NCI-H526 treated with DMSO at 0.1 percent for 48 hours (cell line): ENCODE results near the gene CCDC32.
"Not testable (repeated sequence)": the region's sequence is repeated elsewhere in the genome, so short reads cannot be mapped to it uniquely, and the experiment has no call there.

ENCODE experiments used
- DNase-seq: peaks from one replicate; lab custom pipeline; 2025; lab: John Stamatoyannopoulos, UW

CCDC32 gene, protein sequence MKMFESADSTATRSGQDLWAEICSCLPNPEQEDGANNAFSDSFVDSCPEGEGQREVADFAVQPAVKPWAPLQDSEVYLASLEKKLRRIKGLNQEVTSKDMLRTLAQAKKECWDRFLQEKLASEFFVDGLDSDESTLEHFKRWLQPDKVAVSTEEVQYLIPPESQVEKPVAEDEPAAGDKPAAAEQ

DNA sequence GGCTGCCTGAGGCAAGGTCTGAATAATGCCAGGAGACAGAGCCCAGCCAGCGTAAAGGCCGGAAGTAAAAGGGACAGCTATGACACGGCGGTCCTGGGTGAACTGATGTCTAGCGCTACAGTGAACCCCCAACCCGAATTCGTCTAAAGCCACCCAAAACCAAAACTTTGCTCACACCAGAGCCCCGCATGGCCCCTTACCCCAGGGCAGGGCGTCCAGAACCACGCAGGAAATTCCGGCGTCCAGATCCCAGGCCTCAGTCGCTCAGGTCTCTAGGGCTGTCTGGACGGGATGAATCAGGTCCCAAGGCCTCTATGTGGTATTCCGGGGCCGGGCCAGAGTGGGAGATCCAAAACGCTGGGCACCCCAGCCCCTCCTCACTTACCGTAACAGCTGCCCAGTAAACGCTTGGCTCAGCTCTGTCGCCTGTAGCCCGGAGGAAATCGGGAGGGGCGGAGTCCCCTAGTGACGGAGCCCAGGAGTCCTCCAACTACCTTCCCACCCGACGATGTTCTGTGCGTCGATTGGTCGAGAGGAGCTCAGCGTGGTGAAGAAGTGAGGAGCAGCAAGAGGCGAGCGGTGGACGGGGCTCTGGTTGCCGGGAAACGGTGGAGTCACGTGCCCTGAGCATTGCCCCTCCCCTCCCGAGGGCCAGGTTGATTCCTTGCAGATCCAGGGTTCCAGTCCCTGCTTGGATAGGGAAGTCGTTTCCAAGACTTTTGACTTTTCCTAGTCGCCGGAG, at the start of gene CCDC32:
CCDC32 (minus strand) TSS at position 452 of the 742 bp plus-strand sequence. CDS start 2,027 bp downstream, outside the sequence.
- DNase-seq: peak; percentile 98

DNA sequence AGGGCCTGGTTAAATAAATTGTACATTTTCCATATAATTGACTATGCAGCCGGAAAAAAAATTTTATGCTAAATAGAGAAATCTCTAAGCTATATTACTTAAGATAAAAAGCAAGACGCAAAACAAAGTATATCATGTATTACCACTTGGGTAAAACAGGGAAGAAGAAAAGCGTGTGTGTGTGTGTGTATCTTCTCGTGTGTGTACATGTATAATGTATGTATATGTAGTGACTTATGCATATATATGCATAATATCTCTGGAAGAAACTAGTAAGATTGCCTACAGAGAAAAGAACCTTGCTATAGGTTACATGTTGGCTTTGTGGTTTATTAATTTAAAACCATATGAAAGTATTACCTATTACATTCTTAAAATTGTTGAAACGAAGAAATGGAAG, 48.2 kb upstream of the CCDC32 start:
- no peak for DNase-seq

DNA sequence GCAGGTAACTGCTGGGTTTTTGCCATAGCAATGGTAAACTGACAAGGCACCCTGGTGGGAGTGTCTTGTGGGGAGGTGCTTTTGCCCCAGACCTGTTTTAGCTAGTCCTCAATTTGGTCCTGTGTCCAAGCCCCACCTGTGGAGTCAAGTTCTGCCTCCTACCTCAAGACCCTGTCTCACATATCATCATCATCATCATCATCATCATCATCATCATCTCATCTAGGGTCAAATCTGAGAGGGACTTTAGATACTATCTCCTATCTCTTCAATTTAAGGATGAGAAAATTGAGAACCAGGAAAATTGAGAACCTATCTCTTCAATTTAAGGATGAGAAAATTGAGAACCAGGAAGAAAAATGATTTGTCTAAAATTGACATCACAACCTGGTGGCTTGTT, 39.1 kb upstream of the CCDC32 start:
- DNase-seq: no peak

DNA sequence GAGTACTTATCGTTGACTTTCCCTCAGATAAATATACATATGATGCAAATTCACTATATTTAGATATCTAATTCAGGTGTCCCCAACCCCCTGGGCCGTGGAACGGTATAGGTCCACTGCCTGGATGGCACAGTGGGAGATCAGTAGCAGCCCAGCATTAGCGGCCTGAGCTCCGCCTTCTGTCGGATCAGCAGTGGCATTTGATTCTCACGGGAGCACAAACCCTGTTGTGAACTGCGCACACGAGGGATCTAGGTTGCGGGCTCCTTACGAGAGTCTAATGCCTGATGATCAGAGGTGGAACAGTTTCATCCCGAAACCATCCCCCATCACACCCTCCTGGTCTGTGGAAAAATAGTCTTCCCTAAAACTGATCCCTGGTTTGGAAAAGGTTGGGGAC, 36.1 kb upstream of the CCDC32 start:
- DNase-seq: peak; percentile 37

DNA sequence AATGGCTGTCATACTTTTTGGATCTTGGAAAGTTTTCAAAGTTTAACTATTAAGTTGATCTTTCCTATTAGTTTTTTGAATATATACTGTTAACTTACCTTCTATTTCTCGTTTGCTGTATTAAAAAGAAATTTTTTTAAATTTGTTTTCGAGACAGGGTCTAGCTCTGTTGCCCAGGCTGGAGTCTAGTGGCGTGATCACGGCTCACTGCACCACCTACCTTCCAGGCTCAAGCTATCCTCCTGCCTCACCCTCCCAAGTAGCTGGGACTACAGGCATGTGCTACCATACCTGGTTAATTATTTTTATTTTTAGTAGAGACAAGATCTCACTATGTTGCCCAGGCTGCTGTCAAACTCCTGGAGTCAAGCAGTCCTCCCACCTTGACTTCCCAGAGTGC, 33.8 kb upstream of the CCDC32 start:
- DNase-seq: no peak

DNA sequence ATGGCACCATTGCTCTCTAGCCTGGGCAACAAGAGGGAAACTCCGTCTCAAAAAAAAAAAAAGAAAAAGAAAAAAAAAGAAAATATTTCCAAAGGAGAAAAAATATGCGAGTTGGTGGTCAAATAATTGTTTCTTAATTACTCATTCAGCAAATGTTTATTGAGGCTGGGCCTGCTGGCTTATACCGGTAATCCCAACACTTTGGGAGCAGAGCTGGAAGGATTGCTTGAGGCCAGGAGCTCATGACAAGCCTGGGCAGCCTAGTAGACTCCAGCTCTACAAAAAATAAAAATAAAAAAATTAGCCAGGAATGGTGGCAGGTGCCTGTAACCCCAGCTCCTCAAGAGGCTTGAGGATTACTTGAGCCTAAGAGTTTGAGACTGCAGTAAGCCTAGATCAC, 33.3 kb upstream of the CCDC32 start:
- DNase-seq: no peak

DNA sequence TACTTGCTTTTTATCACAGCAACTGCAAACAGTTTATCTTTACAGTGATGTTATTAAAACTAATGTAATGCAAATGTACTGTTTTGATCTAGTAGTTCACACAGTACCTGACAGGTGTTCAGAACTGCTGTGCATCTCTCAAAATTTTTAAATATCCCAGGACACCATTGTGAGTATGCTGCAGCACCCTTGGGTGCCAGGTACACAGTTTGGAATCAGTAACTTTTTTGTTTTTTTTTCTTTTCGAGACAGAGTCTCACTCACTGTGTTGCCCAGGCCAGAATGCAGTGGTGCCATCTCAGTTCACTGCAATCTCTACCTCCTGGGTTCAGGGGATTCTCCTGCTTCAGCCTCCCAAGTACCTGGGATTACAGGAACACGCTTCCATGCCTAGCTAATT, 32.2 kb upstream of the CCDC32 start:
- no peak for DNase-seq

DNA sequence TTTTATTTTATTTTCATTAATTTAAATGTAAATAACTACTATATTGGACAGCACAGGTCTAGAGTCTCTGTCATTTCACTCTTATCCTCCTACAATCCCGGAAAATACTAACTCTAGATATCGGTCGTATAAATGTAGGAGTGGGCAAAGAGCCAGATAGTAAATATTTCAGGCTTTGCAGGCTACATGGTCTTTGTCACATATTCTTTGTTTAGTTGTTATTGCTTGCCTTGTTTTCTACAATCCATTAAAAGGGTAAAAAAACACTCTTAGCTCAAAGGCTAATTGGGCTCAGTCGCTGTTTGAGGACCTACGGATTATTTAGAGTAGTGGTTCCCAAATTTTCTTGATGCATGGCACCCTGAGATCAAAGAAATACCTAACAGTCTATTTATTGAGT, 30.9 kb upstream of the CCDC32 start:
- no peak for DNase-seq

DNA sequence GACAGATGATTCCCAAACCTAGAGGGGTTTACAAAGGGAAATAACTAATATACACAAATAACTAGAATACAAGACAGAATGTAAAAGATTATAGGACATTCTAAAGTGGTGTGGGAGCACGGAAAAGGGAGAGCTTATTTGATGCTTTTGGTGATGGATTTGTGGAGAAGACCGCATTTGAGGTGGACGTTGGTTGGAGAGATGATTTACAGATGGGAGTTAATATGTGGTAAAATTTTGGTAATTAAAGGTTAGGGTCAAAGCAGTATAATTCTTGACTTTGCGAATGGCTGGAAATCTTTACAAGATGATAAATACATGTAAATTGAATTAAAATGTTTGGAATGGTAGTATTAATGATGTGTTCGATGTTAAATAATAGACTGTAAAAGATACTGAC, 30.4 kb upstream of the CCDC32 start:
- DNase-seq: no peak

DNA sequence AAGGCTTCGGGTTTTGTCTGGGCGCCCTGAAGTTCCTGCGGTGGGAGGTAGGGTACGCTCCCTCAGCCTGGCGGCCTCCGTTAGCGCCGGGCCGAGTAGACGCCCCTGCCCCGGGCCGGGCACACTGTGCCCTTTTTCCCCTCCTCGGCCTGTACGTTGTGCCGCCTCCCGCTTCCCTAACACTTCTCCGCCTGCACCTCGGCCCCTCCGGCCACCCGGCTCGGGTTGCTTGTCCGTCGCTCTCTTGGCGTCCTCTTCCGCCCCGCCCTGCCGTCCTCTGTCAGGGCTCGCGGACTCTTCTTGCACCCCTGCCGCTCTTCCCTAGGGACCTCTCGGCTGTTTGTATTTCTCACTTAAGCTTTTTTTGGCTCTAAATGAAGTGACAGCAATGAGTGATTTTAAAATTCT, 29.6 kb upstream of the CCDC32 start:
- DNase-seq: peak; percentile 85

DNA sequence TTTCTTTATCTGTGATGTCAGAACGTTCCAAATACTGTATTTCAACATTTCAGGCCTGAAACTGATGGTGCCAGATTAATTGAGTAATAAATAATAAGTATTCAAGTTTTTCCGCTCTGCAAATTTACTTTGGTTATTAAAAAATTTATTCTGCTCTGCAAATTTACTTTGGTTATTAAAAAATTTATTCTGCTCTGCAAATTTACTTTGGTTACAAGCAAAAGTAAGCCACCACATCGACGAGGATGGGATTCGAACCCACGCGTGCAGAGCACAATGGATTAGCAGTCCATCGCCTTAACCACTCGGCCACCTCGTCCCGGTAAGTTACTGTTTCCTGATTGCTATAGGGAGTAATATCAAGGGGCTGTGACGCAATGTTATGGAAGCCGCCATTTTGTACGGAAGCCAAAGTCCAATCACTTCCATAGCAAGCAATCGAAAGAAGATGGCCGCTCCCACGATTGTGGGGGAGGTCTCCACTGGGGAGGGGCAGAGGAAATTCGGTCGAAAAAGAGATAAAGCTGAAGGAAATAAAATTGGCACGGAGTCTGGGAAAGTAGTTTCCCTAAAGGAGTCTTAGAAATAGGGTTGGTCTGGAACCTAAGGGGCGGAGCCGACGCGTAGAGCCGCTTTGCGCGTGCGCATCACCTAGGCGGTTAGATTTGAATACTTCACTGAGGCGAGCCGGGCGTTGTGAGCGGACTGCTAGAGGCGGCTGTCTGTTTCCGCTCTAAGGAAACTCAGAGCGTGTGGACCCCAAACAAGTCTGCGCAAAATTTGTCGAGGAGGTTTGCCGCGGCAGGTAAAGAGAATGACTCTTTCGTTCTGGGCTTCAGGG, 29.0 kb upstream of the CCDC32 start, which contains the start of gene KNL1:
KNL1 (plus strand) TSS at position 662 of the 841 bp plus-strand sequence. CDS start 8,683 bp downstream, outside the sequence.
- DNase-seq: peak; percentile 97

DNA sequence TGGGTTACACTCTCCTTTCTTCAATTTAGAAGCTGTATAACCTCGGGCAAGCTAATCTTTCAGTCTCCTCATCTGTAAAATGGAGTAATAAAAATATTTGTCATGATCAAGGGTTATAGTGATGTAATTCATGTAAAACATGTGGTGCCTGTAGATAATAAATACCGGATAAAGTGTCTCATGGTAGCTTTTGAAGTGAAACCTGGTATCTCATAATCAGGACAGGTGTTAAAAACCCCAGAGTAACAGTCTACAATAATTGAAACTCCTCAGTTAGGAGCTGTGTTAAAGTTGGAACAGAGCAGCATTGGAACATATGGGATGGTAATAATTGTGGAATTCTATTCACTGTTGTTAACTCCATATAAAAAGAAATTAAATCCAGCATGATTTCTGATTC, 28.3 kb upstream of the CCDC32 start:
- no peak for DNase-seq

DNA sequence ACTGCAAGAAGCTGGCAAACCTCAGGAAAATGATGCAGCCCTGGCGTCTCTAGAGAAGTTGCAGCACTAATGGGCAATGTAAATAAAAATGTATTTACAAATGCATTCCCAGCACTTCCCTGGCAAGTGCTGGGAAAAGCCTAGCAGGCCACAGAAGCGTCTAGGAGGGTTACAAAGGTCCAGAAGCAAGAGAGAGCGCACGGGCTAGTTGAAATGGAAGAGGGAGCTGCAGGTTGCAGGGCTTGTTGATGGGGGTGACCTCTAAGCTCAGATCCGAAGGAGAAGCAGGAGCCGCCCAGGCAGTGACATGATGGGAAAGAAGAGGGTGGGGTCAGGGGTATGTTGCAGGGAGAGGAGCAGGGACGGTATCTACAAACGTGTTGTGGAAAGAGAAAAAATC, 26.5 kb upstream of the CCDC32 start:
- DNase-seq: no peak

DNA sequence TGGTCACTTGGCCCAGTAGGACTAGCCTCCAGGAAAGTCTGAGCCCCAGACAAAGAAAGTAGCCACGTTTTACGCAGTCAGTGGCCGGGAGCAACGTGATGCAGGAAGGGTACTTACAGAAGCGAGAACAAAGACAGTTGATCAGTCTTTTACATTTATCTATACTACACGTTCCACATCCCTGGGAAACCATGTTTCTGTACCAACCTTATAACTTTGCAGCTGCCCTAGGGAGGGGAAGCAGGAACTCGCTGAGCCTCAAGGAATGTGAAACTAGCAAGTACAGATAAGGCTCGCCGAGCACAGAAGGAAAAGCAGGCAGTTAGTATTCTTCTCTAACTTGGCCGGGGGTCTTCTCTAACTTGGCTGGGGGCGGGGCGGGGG, 25.8 kb upstream of the CCDC32 start:
- DNase-seq: no peak

DNA sequence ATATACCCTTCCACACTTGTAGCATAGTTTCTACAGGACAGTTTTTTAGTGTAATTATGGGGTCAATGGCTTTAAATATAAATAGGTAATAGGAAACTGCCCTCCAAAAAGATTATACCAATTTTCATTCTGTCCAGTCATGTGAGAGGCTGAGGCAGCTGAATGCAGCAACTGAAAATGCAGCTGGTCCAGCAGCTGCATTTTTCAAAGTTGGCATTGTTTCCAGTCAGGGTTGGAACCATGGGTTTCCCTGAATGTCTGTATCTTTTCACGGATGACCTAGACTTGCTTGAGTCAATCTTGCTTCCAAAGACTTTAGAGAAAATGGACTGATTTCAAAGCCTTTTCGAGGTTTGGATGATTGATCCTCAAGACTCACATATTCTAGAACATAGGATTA, 19.3 kb upstream of the CCDC32 start:
- DNase-seq: no peak

DNA sequence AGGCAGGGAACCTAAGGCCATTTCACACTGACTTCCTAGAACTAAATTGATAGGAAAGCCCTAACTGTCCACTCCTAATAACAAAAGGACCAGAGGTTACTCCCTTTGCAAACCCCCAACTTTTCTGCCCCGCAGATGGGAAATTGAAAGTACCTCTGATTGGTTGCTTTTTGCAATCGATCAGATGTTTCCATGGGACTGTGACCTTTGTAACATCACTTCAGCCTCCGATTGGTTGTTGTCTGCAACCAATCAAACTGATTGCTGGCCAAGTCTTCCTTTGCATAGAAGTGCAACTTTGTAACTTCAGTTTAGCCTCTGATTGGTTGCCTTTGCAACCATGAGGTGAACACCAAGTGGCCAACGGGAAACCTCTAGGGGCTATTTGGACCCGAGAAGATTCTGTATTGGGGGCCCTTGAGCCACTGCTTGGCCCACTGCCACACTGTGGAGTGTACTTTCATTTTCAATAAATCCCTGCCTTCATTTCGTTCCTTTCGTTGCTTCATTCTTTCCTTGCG, 17.9 kb upstream of the CCDC32 start:
- no peak for DNase-seq

DNA sequence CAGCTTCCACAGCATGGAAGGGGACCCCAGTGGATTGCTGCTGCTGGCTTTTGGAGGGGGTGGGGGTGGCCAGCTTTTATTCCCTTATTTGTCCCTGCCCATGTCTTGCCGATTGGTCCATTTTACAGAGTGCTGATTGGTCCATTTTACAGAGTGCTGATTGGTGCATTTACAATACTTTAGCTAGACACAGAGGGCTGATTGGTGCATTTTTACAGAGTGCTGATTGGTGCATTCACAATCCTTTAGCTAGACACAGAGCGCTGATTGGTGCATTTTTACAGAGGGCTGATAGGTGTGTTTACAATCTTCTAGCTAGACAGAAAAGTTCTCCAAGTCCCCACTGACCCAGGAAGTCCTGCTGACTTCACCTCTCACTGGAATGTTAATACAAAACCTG, 17.0 kb upstream of the CCDC32 start:
- DNase-seq: not testable (repeated sequence)

DNA sequence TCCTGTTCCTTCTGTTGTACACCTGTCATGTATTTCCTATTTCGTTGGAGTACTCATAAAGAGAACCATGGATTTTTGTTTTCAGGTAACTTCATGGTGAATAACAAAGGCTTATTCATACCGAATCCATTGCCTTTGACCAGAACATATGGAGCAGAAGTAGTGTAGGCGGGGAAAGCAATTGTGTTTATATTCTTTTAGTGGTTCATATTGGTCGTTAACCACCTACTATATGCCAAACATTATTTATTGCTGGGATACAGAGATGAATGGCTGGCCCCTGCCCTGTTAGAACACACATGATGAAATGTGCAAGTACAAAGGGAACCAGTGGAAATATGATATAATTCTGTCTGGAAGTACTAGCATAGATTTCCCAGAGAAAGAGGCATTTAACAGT, 14.1 kb upstream of the CCDC32 start:
- DNase-seq: no peak

DNA sequence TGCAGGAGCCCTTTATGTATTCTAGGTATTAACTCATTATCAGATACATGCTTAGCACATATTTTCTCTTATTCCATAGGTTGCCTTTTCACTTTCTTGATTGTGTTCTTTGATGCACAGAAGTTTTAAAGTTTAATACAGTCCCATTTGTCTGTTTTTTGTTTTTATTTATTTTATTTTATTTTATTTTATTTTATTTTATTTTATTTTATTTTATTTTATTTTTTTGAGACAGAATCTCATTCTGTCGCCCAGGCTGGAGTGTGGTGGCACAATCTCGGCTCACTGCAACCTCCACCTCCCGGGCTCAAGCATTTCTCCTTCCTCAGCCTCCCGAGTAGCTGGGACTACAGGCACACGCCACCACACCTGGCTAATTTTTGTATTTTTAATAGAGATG, 12.1 kb upstream of the CCDC32 start:
- not testable (repeated sequence) for DNase-seq

DNA sequence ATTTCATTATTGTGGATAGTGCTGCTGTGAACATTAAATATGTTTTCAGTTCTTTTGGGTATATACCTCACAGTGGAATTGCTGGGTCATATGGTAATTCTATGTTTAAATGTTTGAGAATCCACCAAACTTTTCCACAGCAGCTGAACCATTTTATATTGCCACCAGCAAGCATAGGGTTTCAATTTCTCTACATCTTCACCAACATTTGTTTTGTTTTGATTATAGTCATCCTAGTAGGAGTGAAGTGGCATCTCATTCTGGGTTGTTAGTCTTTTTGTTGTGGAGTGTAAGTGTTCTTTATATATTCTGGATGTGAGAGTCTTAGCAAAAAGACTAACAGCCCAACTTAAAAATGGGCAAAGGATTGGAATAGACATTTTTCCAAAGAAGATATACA, 10.3 kb upstream of the CCDC32 start:
- no peak for DNase-seq

DNA sequence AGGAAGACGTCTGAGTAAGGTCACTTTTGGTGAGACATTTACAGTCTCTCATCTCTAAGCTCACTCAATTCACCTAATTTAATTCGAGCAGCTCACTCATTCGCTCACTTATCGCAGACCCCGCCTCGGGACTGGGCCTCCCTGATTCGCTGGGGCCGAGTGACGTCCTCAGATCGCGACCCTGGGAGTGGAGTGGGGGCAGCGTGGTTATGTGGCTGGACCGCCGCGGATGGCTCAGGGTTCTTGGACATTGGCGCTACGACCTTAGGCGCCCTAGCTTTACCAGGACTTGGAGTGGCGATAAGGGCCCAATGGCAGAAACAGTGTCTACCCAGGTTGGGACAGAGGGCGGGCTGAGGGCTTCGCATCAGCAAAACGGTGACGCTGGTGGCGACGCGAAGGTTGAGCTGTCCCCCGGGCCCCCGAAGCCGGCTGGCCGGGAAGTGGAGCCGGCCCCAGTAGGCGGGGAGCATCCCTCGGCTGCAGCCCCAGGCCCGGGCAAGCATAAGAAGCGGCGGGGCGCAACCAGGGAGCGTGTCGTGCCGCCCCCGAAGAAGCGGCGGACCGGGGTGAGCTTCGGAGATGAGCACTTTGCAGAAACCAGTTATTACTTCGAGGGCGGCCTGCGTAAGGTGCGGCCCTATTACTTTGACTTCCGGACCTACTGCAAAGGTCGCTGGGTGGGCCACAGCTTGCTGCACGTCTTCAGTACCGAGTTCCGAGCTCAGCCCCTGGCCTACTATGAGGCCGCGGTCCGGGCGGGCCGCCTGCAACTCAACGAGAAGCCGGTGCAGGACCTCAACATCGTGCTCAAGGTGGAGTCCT, 4.5 kb upstream of the CCDC32 start, which contains the start of gene RPUSD2:
RPUSD2 (plus strand) TSS at position 171 of the 825 bp plus-strand sequence; CDS start at position 210, 39 bp downstream.
- peak; percentile 73 for DNase-seq

DNA sequence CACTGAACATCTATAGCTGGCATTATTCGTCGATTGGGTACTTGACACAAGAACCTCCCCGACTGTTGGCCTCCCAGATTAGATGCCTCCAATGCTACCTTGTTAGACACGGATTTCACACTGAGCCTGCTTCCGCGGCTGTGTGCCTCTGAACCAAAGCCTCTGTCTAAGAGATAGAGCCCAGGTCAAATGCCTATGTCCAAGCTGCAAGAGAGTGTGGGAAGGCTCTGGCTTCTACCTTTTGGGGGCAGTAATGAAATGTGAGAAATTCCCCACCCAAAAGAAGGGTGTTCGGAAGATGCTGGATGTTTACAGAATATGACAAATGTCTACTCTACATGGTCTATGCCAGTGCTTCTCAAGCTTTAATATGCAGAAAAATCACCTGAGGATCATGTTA, 2.3 kb upstream of the CCDC32 start:
- peak; percentile 16 for DNase-seq
